ENCODE measurements around the gene ETV6.

ETV6 gene

GRCh38 chr12:11929714-11930113 lies 280.2 kb downstream of the ETV6 start:
- DNase-seq (ENCODE audit: low spot score) = no peak

GRCh38 chr12:11939223-11939622 lies 289.7 kb downstream of the ETV6 start:
- DNase-seq (ENCODE audit: low spot score) = no peak

- DNase-seq (ENCODE audit: low spot score) = no peak
Observed at GRCh38 chr12:11941606-11942337, 292.3 kb downstream of the ETV6 start.

- no peak for DNase-seq (ENCODE audit: low spot score)
Observed at GRCh38 chr12:11943919-11944700, 294.6 kb downstream of the ETV6 start.
